Measurements from ENCODE around the gene BCAS1.

DNA sequence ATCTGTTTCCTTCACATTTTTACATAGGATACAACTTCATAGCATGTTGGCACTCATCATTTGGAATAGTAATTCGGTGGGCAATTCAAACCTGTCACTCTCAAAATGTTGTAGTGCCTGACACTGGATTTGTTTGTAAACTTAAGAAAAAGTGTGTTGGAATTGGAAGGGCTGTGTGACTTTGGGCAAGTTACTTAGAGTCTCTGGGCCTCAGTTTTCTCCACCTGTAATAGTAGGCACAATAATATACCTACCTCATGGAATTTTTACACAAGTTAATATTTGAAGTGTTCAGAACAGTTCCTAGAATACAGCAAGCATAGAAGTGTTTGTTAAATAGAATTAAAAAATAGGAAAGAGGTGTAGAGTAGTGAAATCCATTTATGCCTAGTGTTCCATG, 15.0 kb upstream of the BCAS1 start:
- TF ChIP-seq ZNF274 (IDR thresholded peaks at IDR 0.05; ENCODE audit: low read depth, low read length) = no peak
- no peak for TF ChIP-seq SUZ12 (IDR thresholded peaks at IDR 0.05; ENCODE audit: extremely low read depth, insufficient read depth, insufficient read length)

Data from NT2/D1 (cell line).